HepG2 (cell line): ENCODE results near the gene DOK4. TPM values are rescaled to one million over a fixed set of nuclear protein-coding genes. Genes with fewer than 3 reads are reported as not detected.

Experiments
- AGO1 ChIP-seq: fragments of 200-400 bp; formaldehyde crosslinking; IDR thresholded peaks from 2 replicates; pipeline ENCODE4 v1.6.1; 2017; ENCODE audit warnings: mild to moderate bottlenecking, low read depth, low read length, moderate library complexity; ENCODE audit not compliant: poor library complexity, severe bottlenecking
- ATF1 ChIP-seq: IDR thresholded peaks from 2 replicates; pipeline ENCODE4 v1.6.1; 2016; ENCODE audit warnings: mild to moderate bottlenecking, control low read depth
- CBX2 ChIP-seq, 2 experiments: fragments of 200-600 bp in 1 of 2; sonication (generic); formaldehyde crosslinking in 1 of 2; IDR thresholded peaks; 2 replicates each; pipeline versions ENCODE4 v1.7.0 to v1.8.1; 2018 to 2022; ENCODE audit warnings: low read depth in 2 of 2, low read length in 1 of 2, mild to moderate bottlenecking in 1 of 2, missing genetic modification reagents in 1 of 2
- DBP ChIP-seq: sonication (generic); formaldehyde crosslinking; IDR thresholded peaks from 2 replicates; pipeline ENCODE4 v1.4.0; 2020; ENCODE audit warnings: missing genetic modification reagents; ENCODE audit errors: not compliant biosample characterization
- KDM2A ChIP-seq: sonication (generic); formaldehyde crosslinking; IDR thresholded peaks from 2 replicates; pipeline ENCODE4 v1.4.0; 2020; ENCODE audit warnings: low read depth, missing genetic modification reagents, borderline replicate concordance
- MED1 ChIP-seq: sonication (generic); formaldehyde crosslinking; IDR thresholded peaks from 2 replicates; pipeline ENCODE4 v1.4.0; 2020; ENCODE audit warnings: missing genetic modification reagents
- MIXL1 ChIP-seq: IDR thresholded peaks from 2 replicates; pipeline ENCODE4 v1.6.1; 2016
- MTERF4 ChIP-seq: sonication (generic); formaldehyde crosslinking; IDR thresholded peaks from 2 replicates; pipeline ENCODE4 v1.8.0; 2023; ENCODE audit warnings: mild to moderate bottlenecking, missing genetic modification reagents
- MXD3 ChIP-seq: IDR thresholded peaks from 2 replicates; pipeline ENCODE4 v1.6.1; 2016; ENCODE audit warnings: mild to moderate bottlenecking, missing biosample characterization, missing genetic modification reagents
- ONECUT2 ChIP-seq: sonication (generic); formaldehyde crosslinking; IDR thresholded peaks from 2 replicates; pipeline ENCODE4 v1.4.0; 2020; ENCODE audit warnings: missing genetic modification reagents
- PAX8 ChIP-seq: sonication (generic); formaldehyde crosslinking; IDR thresholded peaks from 2 replicates; pipeline ENCODE4 v1.8.0; 2022; ENCODE audit warnings: mild to moderate bottlenecking, missing genetic modification reagents, borderline replicate concordance
- SMC3 ChIP-seq: IDR thresholded peaks from 2 replicates; pipeline ENCODE4 v1.6.1; 2011; ENCODE audit warnings: low read length, improper control_type of control experiment
- TCF12 ChIP-seq, 2 experiments: fragments of 450-650 bp in 1 of 2; sonication (generic) in 1 of 2; formaldehyde crosslinking in 1 of 2; IDR thresholded peaks; 2 replicates each; pipeline versions ENCODE4 v1.6.1 to v1.8.0; 2017 to 2022; ENCODE audit warnings: antibody characterized with exemption in 1 of 2, mild to moderate bottlenecking in 1 of 2, missing genetic modification reagents in 1 of 2, moderate library complexity in 1 of 2
- TOE1 ChIP-seq: sonication (generic); formaldehyde crosslinking; IDR thresholded peaks from 2 replicates; pipeline ENCODE4 v1.4.0; 2020; ENCODE audit warnings: mild to moderate bottlenecking, missing genetic modification reagents
- ZNF333 ChIP-seq: sonication (generic); formaldehyde crosslinking; IDR thresholded peaks from 2 replicates; pipeline ENCODE4 v1.4.0; 2020; ENCODE audit warnings: mild to moderate bottlenecking, missing genetic modification reagents, borderline replicate concordance
- ZNF510 ChIP-seq: sonication (generic); formaldehyde crosslinking; IDR thresholded peaks from 2 replicates; pipeline ENCODE4 v1.4.0; 2020; ENCODE audit warnings: low read depth, mild to moderate bottlenecking, missing genetic modification reagents
- ZNF646 ChIP-seq: sonication (generic); formaldehyde crosslinking; IDR thresholded peaks from 2 replicates; pipeline ENCODE4 v1.9.0; 2021; ENCODE audit warnings: mild to moderate bottlenecking, missing genetic modification reagents
- ZNF7 ChIP-seq: IDR thresholded peaks from 2 replicates; pipeline ENCODE4 v1.6.1; 2016; ENCODE audit warnings: missing biosample characterization, missing genetic modification reagents
- ZSCAN25 ChIP-seq: sonication (generic); formaldehyde crosslinking; IDR thresholded peaks from 2 replicates; pipeline ENCODE4 v1.8.0; 2022; ENCODE audit warnings: mild to moderate bottlenecking, missing genetic modification reagents
- polyA plus RNA-seq, 8 experiments: library from polyadenylated mRNA; depleted of rRNA in 3 of 8; stranded (reverse) in 7 of 8; unstranded in 1 of 8; fragments of >200 nt; fragmentation: Illumina TruSeq in 4 of 8; extraction: Trizol in 4 of 8; gene quantifications; 2 replicates each; pipeline versions ENCODE4 v1.2.1 to v1.2.3, GENCODE V29; 2011 to 2016; ENCODE audit warnings: low read depth in 4 of 8, missing spikeins in 1 of 8, mixed read lengths in 1 of 8; ENCODE audit not compliant: insufficient read depth in 1 of 8
- total RNA-seq, 5 experiments: library from RNA; depleted of rRNA; stranded (reverse); fragments of >200 nt; fragmentation: Illumina TruSeq; extraction: Trizol; gene quantifications; 2 replicates each; pipeline ENCODE4 v1.2.3, GENCODE V29; 2016; ENCODE audit warnings: low read depth in 1 of 5

The DOK4 gene
- total and polyA plus RNA-seq, 2 of the 13 experiments (the other 11 are each of a cell fraction or from before 2014, with no cell fraction given) = 52.7 to 70.0 TPM

- TF ChIP-seq ZNF646 = no peak
- TF ChIP-seq AGO1 = peak; percentile 84
- peak; percentile 47; the same call in 1 of the 2 replicates for TF ChIP-seq SMC3
- no peak for TF ChIP-seq CBX2 (IDR thresholded peaks at IDR 0.05; ENCODE audit: low read depth, low read length)
- TF ChIP-seq CBX2 (CRISPR knock-in tag; IDR thresholded peaks at IDR 0.05; ENCODE audit: low read depth) = no peak
- peak; percentile 91; the same call in 1 of the 2 replicates for TF ChIP-seq TOE1
- TF ChIP-seq TCF12 (IDR thresholded peaks at IDR 0.05) = no peak
- no peak for TF ChIP-seq TCF12 (CRISPR knock-in tag; IDR thresholded peaks at IDR 0.05)
- peak; percentile 94 for TF ChIP-seq MIXL1 (CRISPR knock-in tag)
- peak; percentile 94 for TF ChIP-seq DBP (CRISPR knock-in tag)
- peak; percentile 100 for TF ChIP-seq KDM2A (CRISPR knock-in tag)
- no peak for TF ChIP-seq ATF1 (CRISPR knock-in tag)
- TF ChIP-seq ONECUT2 (CRISPR knock-in tag) = peak; percentile 35; the same call in 1 of the 2 replicates
- TF ChIP-seq MED1 (CRISPR knock-in tag) = peak; percentile 93
- TF ChIP-seq ZSCAN25 (CRISPR knock-in tag) = peak; percentile 43; the same call in 1 of the 2 replicates
- no peak for TF ChIP-seq ZNF7 (CRISPR knock-in tag)
- TF ChIP-seq PAX8 (CRISPR knock-in tag) = 0 out of 2 replicates have a peak, but pooled peaks have one; percentile 56
- TF ChIP-seq MXD3 (CRISPR knock-in tag) = peak; percentile 92
- TF ChIP-seq ZNF333 (CRISPR knock-in tag) = no peak
- TF ChIP-seq ZNF510 (CRISPR knock-in tag) = peak; percentile 94; the same call in 1 of the 2 replicates
- 0 out of 2 replicates have a peak, but pooled peaks have one; percentile 66 for TF ChIP-seq MTERF4
These were observed 23.9 kb downstream of the DOK4 start, which contains the start of gene POLR2C (continued) for GRCh38 chr16:57462209-57462977.
